Measurements from ENCODE around the gene ANKRD11.
A peak's percentile ranks its signal among the peaks of the same experiment; 100 is the strongest.

The ANKRD11 gene

GRCh38 chr16:89490439-89491237 is at the start of gene ANKRD11:
TSS of gene ANKRD11 (minus strand) at chr16:89490561. CDS start at chr16:89317019, 173,542 bp downstream.
- peak; percentile 100 for DNase-seq (ENCODE audit: low spot score)

- no peak for DNase-seq (ENCODE audit: low spot score)
These were observed 47.9 kb upstream of the ANKRD11 start for GRCh38 chr16:89538286-89538685.

GRCh38 chr16:89537549-89537925 is 47.2 kb upstream of the ANKRD11 start:
- DNase-seq (ENCODE audit: low spot score), result peak; percentile 31

GRCh38 chr16:89536886-89537548 is 46.7 kb upstream of the ANKRD11 start:
- DNase-seq (ENCODE audit: low spot score), result peak; percentile 90

GRCh38 chr16:89536371-89536770 is 46.0 kb upstream of the ANKRD11 start:
- DNase-seq (ENCODE audit: low spot score), result no peak

- peak; percentile 51 for DNase-seq (ENCODE audit: low spot score)
These were observed 43.9 kb upstream of the ANKRD11 start for GRCh38 chr16:89534252-89534756.

- DNase-seq (ENCODE audit: low spot score), result no peak
These were observed 41.6 kb upstream of the ANKRD11 start for GRCh38 chr16:89531821-89532526.

- DNase-seq (ENCODE audit: low spot score), result no peak
These were observed 40.3 kb upstream of the ANKRD11 start for GRCh38 chr16:89530401-89531381.

- DNase-seq (ENCODE audit: low spot score), result no peak
These were observed 38.7 kb upstream of the ANKRD11 start for GRCh38 chr16:89529097-89529496.

GRCh38 chr16:89525146-89525913 is 35.0 kb upstream of the ANKRD11 start:
- DNase-seq (ENCODE audit: low spot score), result no peak

- DNase-seq (ENCODE audit: low spot score), result no peak
These were observed 33.5 kb upstream of the ANKRD11 start for GRCh38 chr16:89523680-89524344.

- no peak for DNase-seq (ENCODE audit: low spot score)
These were observed 31.9 kb upstream of the ANKRD11 start for GRCh38 chr16:89522287-89522686.

GRCh38 chr16:89519881-89520280 is 29.5 kb upstream of the ANKRD11 start:
- no peak for DNase-seq (ENCODE audit: low spot score)

- no peak for DNase-seq (ENCODE audit: low spot score)
These were observed 26.8 kb upstream of the ANKRD11 start for GRCh38 chr16:89517128-89517527.

GRCh38 chr16:89512453-89512852 is 22.1 kb upstream of the ANKRD11 start:
- DNase-seq (ENCODE audit: low spot score), result no peak

- DNase-seq (ENCODE audit: low spot score), result no peak
These were observed 21.0 kb upstream of the ANKRD11 start for GRCh38 chr16:89511374-89511773.

- DNase-seq (ENCODE audit: low spot score), result no peak
These were observed 20.2 kb upstream of the ANKRD11 start for GRCh38 chr16:89510526-89510925.

- peak; percentile 81 for DNase-seq (ENCODE audit: low spot score)
These were observed 17.7 kb upstream of the ANKRD11 start, which contains the start of gene SPG7 for GRCh38 chr16:89507834-89508590. TSS of gene SPG7 (plus strand) at chr16:89508403. CDS start at chr16:89508418, 15 bp downstream.

GRCh38 chr16:89507214-89507833 is 17.0 kb upstream of the ANKRD11 start:
- DNase-seq (ENCODE audit: low spot score), result no peak
